HEK293 (cell line): ENCODE data around the gene KPNA1.

Experiments used
- BCL11A ChIP-seq: fragments of 450-650 bp; formaldehyde crosslinking; IDR thresholded peaks from 2 replicates; pipeline ENCODE4 v1.5.1; 2016; ENCODE audit warnings: low read depth, missing biosample characterization, missing genetic modification characterization
- GLIS2 ChIP-seq: fragments of 450-650 bp; formaldehyde crosslinking; IDR thresholded peaks from 2 replicates; pipeline ENCODE4 v1.5.1; 2016; ENCODE audit warnings: missing biosample characterization, missing genetic modification characterization
- IKZF3 ChIP-seq: fragments of 450-650 bp; IDR thresholded peaks from 2 replicates; pipeline ENCODE4 v1.5.0; 2018; ENCODE audit warnings: missing biosample characterization, mild to moderate bottlenecking, missing genetic modification characterization, moderate library complexity
- KLF17 ChIP-seq: fragments of 450-650 bp; formaldehyde crosslinking; IDR thresholded peaks from 2 replicates; pipeline ENCODE4 v1.5.1; 2016; ENCODE audit warnings: missing biosample characterization, missing genetic modification characterization
- PRDM10 ChIP-seq: fragments of 450-650 bp; formaldehyde crosslinking; IDR thresholded peaks from 2 replicates; pipeline ENCODE4 v1.5.1; 2016; ENCODE audit warnings: missing biosample characterization, missing genetic modification characterization
- REPIN1 ChIP-seq: fragments of 450-650 bp; formaldehyde crosslinking; IDR thresholded peaks from 2 replicates; pipeline ENCODE4 v1.5.1; 2017; ENCODE audit warnings: missing biosample characterization, missing genetic modification characterization, low read depth
- SETDB1 ChIP-seq: IDR thresholded peaks from one replicate; pipeline ENCODE4 v1.6.1; 2017; ENCODE audit warnings: mild to moderate bottlenecking, low read length, moderate library complexity, mixed read lengths; ENCODE audit not compliant: insufficient read length
- SP7 ChIP-seq: fragments of 450-650 bp; formaldehyde crosslinking; IDR thresholded peaks from 2 replicates; pipeline ENCODE4 v1.5.1; 2016; ENCODE audit warnings: missing biosample characterization, missing genetic modification characterization
- ZNF114 ChIP-seq: fragments of 450-650 bp; formaldehyde crosslinking; IDR thresholded peaks from 2 replicates; pipeline ENCODE4 v1.5.0; 2017; ENCODE audit warnings: missing biosample characterization, missing genetic modification characterization
- ZNF121 ChIP-seq: fragments of 450-650 bp; formaldehyde crosslinking; IDR thresholded peaks from 2 replicates; pipeline ENCODE4 v1.5.1; 2016; ENCODE audit warnings: missing biosample characterization, missing genetic modification characterization
- ZNF140 ChIP-seq: fragments of 450-650 bp; formaldehyde crosslinking; IDR thresholded peaks from 2 replicates; pipeline ENCODE4 v1.5.1; 2016; ENCODE audit warnings: missing biosample characterization, missing genetic modification characterization
- ZNF157 ChIP-seq: fragments of 450-650 bp; formaldehyde crosslinking; IDR thresholded peaks from 2 replicates; pipeline ENCODE4 v1.5.1; 2016; ENCODE audit warnings: missing biosample characterization, missing genetic modification characterization
- ZNF169 ChIP-seq: fragments of 450-650 bp; formaldehyde crosslinking; IDR thresholded peaks from 2 replicates; pipeline ENCODE4 v1.5.1; 2016; ENCODE audit warnings: missing biosample characterization, missing genetic modification characterization
- ZNF19 ChIP-seq: fragments of 450-650 bp; formaldehyde crosslinking; IDR thresholded peaks from 2 replicates; pipeline ENCODE4; 2016; ENCODE audit warnings: missing biosample characterization, missing genetic modification characterization, low read depth
- ZNF239 ChIP-seq: fragments of 450-650 bp; formaldehyde crosslinking; IDR thresholded peaks from 2 replicates; pipeline ENCODE4 v1.5.1; 2016; ENCODE audit warnings: missing biosample characterization, missing genetic modification characterization
- ZNF341 ChIP-seq: fragments of 450-650 bp; formaldehyde crosslinking; IDR thresholded peaks from 2 replicates; pipeline ENCODE4; 2016; ENCODE audit warnings: low read depth, missing biosample characterization, missing genetic modification characterization
- ZNF518A ChIP-seq: fragments of 450-650 bp; formaldehyde crosslinking; conservative IDR thresholded peaks from 2 replicates; pipeline ENCODE4 v1.5.1; 2016; ENCODE audit warnings: low read depth, missing biosample characterization, missing genetic modification characterization
- ZNF707 ChIP-seq: fragments of 450-650 bp; formaldehyde crosslinking; IDR thresholded peaks from 2 replicates; pipeline ENCODE4 v1.5.1; 2016; ENCODE audit warnings: missing biosample characterization, missing genetic modification characterization
- ZNF777 ChIP-seq: fragments of 450-650 bp; formaldehyde crosslinking; IDR thresholded peaks from 2 replicates; pipeline ENCODE4 v1.5.1; 2017; ENCODE audit warnings: missing biosample characterization, missing genetic modification characterization, borderline replicate concordance
- TF ChIP-seq, protein P1 (sequence below): fragments of 450-650 bp; IDR thresholded peaks from 2 replicates; pipeline ENCODE4 v1.5.1; 2018; ENCODE audit warnings: missing biosample characterization, mild to moderate bottlenecking, missing genetic modification characterization
- TF ChIP-seq, protein P2 (sequence below): fragments of 450-650 bp; formaldehyde crosslinking; IDR thresholded peaks from 2 replicates; pipeline ENCODE4 v1.5.1; 2016; ENCODE audit warnings: missing biosample characterization, missing genetic modification characterization
- TF ChIP-seq, protein P3 (sequence below): fragments of 450-650 bp; formaldehyde crosslinking; optimal IDR thresholded peaks from 2 replicates; pipeline ENCODE3; 2016; ENCODE audit warnings: missing biosample characterization, mild to moderate bottlenecking, missing genetic modification characterization
- TF ChIP-seq, protein P4 (sequence below): fragments of 450-650 bp; formaldehyde crosslinking; IDR thresholded peaks from 2 replicates; pipeline ENCODE4 v1.5.1; 2016; ENCODE audit warnings: missing biosample characterization, missing genetic modification characterization

Gene KPNA1

GRCh38 chr3:122513386-122514122, 1.2 kb downstream of the KPNA1 start (continued):
- TF ChIP-seq, protein P1, sequence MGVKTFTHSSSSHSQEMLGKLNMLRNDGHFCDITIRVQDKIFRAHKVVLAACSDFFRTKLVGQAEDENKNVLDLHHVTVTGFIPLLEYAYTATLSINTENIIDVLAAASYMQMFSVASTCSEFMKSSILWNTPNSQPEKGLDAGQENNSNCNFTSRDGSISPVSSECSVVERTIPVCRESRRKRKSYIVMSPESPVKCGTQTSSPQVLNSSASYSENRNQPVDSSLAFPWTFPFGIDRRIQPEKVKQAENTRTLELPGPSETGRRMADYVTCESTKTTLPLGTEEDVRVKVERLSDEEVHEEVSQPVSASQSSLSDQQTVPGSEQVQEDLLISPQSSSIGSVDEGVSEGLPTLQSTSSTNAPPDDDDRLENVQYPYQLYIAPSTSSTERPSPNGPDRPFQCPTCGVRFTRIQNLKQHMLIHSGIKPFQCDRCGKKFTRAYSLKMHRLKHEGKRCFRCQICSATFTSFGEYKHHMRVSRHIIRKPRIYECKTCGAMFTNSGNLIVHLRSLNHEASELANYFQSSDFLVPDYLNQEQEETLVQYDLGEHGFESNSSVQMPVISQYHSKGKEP = no peak
- TF ChIP-seq ZNF114 (tag by site-specific recombination) = no peak
- TF ChIP-seq, protein P2, sequence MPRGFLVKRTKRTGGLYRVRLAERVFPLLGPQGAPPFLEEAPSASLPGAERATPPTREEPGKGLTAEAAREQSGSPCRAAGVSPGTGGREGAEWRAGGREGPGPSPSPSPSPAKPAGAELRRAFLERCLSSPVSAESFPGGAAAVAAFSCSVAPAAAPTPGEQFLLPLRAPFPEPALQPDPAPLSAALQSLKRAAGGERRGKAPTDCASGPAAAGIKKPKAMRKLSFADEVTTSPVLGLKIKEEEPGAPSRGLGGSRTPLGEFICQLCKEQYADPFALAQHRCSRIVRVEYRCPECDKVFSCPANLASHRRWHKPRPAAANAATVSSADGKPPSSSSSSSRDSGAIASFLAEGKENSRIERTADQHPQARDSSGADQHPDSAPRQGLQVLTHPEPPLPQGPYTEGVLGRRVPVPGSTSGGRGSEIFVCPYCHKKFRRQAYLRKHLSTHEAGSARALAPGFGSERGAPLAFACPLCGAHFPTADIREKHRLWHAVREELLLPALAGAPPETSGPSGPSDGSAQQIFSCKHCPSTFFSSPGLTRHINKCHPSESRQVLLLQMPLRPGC (tag by site-specific recombination) = no peak
- peak; percentile 94 for TF ChIP-seq ZNF121 (tag by site-specific recombination)
- TF ChIP-seq PRDM10 = peak; percentile 52; the same call in 1 of the 2 replicates
- no peak for TF ChIP-seq REPIN1 (tag by site-specific recombination)
- no peak for TF ChIP-seq ZNF341 (tag by site-specific recombination)
- TF ChIP-seq BCL11A (tag by site-specific recombination) = no peak
- 0 out of 2 replicates have a peak, but pooled peaks have one; percentile 27 for TF ChIP-seq KLF17
- TF ChIP-seq ZNF19 (tag by site-specific recombination) = no peak
- no peak for TF ChIP-seq ZNF140 (tag by site-specific recombination)
- TF ChIP-seq ZNF777 (tag by site-specific recombination) = no peak
- TF ChIP-seq ZNF157 (tag by site-specific recombination) = no peak
- TF ChIP-seq SETDB1 = no peak
- no peak for TF ChIP-seq GLIS2 (tag by site-specific recombination)
- TF ChIP-seq ZNF239 (tag by site-specific recombination) = no peak
- no peak for TF ChIP-seq ZNF707 (tag by site-specific recombination)
- no peak for TF ChIP-seq ZNF518A
- TF ChIP-seq SP7 (tag by site-specific recombination) = 0 out of 2 replicates have a peak, but pooled peaks have one; percentile 9
- TF ChIP-seq, protein P3, sequence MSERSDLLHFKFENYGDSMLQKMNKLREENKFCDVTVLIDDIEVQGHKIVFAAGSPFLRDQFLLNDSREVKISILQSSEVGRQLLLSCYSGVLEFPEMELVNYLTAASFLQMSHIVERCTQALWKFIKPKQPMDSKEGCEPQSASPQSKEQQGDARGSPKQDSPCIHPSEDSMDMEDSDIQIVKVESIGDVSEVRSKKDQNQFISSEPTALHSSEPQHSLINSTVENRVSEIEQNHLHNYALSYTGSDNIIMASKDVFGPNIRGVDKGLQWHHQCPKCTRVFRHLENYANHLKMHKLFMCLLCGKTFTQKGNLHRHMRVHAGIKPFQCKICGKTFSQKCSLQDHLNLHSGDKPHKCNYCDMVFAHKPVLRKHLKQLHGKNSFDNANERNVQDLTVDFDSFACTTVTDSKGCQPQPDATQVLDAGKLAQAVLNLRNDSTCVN = no peak
- TF ChIP-seq, protein P4, sequence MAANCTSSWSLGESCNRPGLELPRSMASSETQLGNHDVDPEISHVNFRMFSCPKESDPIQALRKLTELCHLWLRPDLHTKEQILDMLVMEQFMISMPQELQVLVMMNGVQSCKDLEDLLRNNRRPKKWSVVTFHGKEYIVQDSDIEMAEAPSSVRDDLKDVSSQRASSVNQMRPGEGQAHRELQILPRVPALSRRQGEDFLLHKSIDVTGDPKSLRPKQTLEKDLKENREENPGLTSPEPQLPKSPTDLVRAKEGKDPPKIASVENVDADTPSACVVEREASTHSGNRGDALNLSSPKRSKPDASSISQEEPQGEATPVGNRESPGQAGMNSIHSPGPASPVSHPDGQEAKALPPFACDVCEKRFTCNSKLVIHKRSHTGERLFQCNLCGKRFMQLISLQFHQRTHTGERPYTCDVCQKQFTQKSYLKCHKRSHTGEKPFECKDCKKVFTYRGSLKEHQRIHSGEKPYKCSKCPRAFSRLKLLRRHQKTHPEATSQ (tag by site-specific recombination) = no peak
- TF ChIP-seq ZNF169 (tag by site-specific recombination) = no peak
- TF ChIP-seq IKZF3 (tag by site-specific recombination) = no peak
